GM21526 (cell line): ENCODE data around the gene ACOXL.
"Not testable (repeated sequence)": the region's sequence is repeated elsewhere in the genome, so short reads cannot be mapped to it uniquely, and the experiment has no call there.

Experiments used
- ATAC-seq: cut with Tn5 transposase; IDR thresholded peaks from one replicate; pipeline ENCODE4 v1.9.1; 2021; ENCODE audit warnings: moderate library complexity; ENCODE audit not compliant: unreplicated experiment, low FRiP score

ACOXL gene

GRCh38 chr2:111029181-111029927 is 297.0 kb downstream of the ACOXL start:
- no peak for ATAC-seq

- ATAC-seq = no peak
Observed at GRCh38 chr2:111030260-111030891, 298.0 kb downstream of the ACOXL start.

GRCh38 chr2:111030945-111031344 is 298.6 kb downstream of the ACOXL start:
- no peak for ATAC-seq

- no peak for ATAC-seq
Observed at GRCh38 chr2:111031546-111032478, 299.4 kb downstream of the ACOXL start.

GRCh38 chr2:111032721-111033429 is 300.5 kb downstream of the ACOXL start:
- ATAC-seq = no peak

- ATAC-seq = no peak
Observed at GRCh38 chr2:111034146-111034545, 301.8 kb downstream of the ACOXL start.

GRCh38 chr2:111034606-111035005 is 302.2 kb downstream of the ACOXL start:
- no peak for ATAC-seq

GRCh38 chr2:111035830-111036441 is 303.6 kb downstream of the ACOXL start:
- ATAC-seq = no peak

- ATAC-seq = no peak
Observed at GRCh38 chr2:111037128-111037527, 304.8 kb downstream of the ACOXL start.

GRCh38 chr2:111039628-111040383 is 307.4 kb downstream of the ACOXL start:
- ATAC-seq = no peak

- ATAC-seq = no peak
Observed at GRCh38 chr2:111041398-111042202, 309.2 kb downstream of the ACOXL start.

GRCh38 chr2:111042261-111042660 is 309.9 kb downstream of the ACOXL start:
- no peak for ATAC-seq

GRCh38 chr2:111042772-111043771 is 310.7 kb downstream of the ACOXL start:
- no peak for ATAC-seq

GRCh38 chr2:111044066-111044465 is 311.7 kb downstream of the ACOXL start:
- ATAC-seq = no peak

GRCh38 chr2:111045236-111045635 is 312.9 kb downstream of the ACOXL start:
- not testable (repeated sequence) for ATAC-seq

GRCh38 chr2:111045771-111046444 is 313.5 kb downstream of the ACOXL start:
- no peak for ATAC-seq

- ATAC-seq = no peak
Observed at GRCh38 chr2:111046670-111047069, 314.3 kb downstream of the ACOXL start.
